Peyer's patch (tissue), 4 donors: Measurements from ENCODE around the gene TMEM170A. TPM values are rescaled to one million over a fixed set of nuclear protein-coding genes. Genes with fewer than 3 reads are reported as not detected.

Source experiments
- DNase-seq, 3 donors: peaks; one replicate each; pipeline ENCODE4 v3.0.0-alpha.2; 2017 to 2019
- H3K27ac ChIP-seq, 4 donors: fragments of 200-600 bp; sonication (generic); one replicate each; pipeline ENCODE4 v1.5.1; 2016 to 2019
- H3K27me3 ChIP-seq, 2 donors: fragments of 200-600 bp; sonication (generic); one replicate each; pipeline ENCODE4 v1.5.1; 2019
- H3K36me3 ChIP-seq, 3 donors: fragments of 200-600 bp; sonication (generic); one replicate each; pipeline ENCODE4 v1.5.1; 2016 to 2019
- H3K4me1 ChIP-seq, 4 donors: fragments of 200-600 bp; sonication (generic); one replicate each; pipeline ENCODE4 v1.5.1; 2016 to 2019
- H3K4me3 ChIP-seq, 4 donors: fragments of 200-600 bp; sonication (generic); 1 replicate in 3 of 4; 2 replicates in 1 of 4; pipeline ENCODE4 v1.5.1; 2016 to 2019; ENCODE audit warnings: mild to moderate bottlenecking in 1 of 4
- H3K9me3 ChIP-seq, 4 donors: fragments of 200-600 bp; sonication (generic); one replicate each; pipeline ENCODE4 v1.5.1; 2016 to 2019; ENCODE audit warnings: mild to moderate bottlenecking in 1 of 4
- CTCF ChIP-seq, 6 experiments: fragments of 450-650 bp in 4 of 6; fragments of 200-600 bp in 2 of 6; sonication (generic) in 1 of 6; IDR thresholded peaks; one replicate each; pipeline ENCODE4 v1.5.1; 2017 to 2019; ENCODE audit warnings: antibody characterized with exemption in 6 of 6, mild to moderate bottlenecking in 3 of 6, moderate library complexity in 1 of 6
- POLR2A ChIP-seq, 2 donors: fragments of 450-650 bp; IDR thresholded peaks; one replicate each; pipeline ENCODE4 v1.5.1; 2017; ENCODE audit warnings: antibody characterized with exemption in 2 of 2, mild to moderate bottlenecking in 2 of 2, moderate library complexity in 2 of 2
- total RNA-seq, 4 donors: library from RNA; depleted of rRNA; stranded (reverse); fragments of >200 nt; gene quantifications; one replicate each; pipeline ENCODE4 v1.1.0, GENCODE V29; 2016

TMEM170A gene
- total RNA-seq, 4 donors from 2014 or later, result 37.1 to 95.1 (median 62.8) TPM

- no peaks in the 10 kb centered on the region for H3K36me3 ChIP-seq
Observed at GRCh38 chr16:75420987-75421819, 43.3 kb downstream of the TMEM170A start.

GRCh38 chr16:75416904-75417565, 47.5 kb downstream of the TMEM170A start:
- TF ChIP-seq CTCF (IDR thresholded peaks at IDR 0.05) (no peak), POLR2A (IDR thresholded peaks at IDR 0.05) (no peak)
- no peak overlapping the region for H3K4me3 ChIP-seq
- H3K9me3 ChIP-seq, result no peaks in the 10 kb centered on the region
- H3K27ac ChIP-seq, result no peak overlapping the region
- no peaks in the 10 kb centered on the region for H3K27me3 ChIP-seq
- peaks cover 0 to 17% (median 0%) of the 10 kb centered on the region in 4 donors for H3K4me1 ChIP-seq
- peaks cover 0 to 12% (median 0%) of the 10 kb centered on the region in 3 donors for H3K36me3 ChIP-seq
- no peak for DNase-seq

More at GRCh38 chr16:75420987-75421819, 43.3 kb downstream of the TMEM170A start:
- H3K27ac ChIP-seq, result no peak overlapping the region
- DNase-seq, result peak; percentile 43 to 82 (median 78)
- no peaks in the 10 kb centered on the region for H3K27me3 ChIP-seq
- no peak for TF ChIP-seq POLR2A (IDR thresholded peaks at IDR 0.05)
- TF ChIP-seq CTCF (IDR thresholded peaks at IDR 0.05), result no peak
- H3K4me3 ChIP-seq, result peak overlapping the region in 2 of 4 donors; percentile 7 to 14
- no peaks in the 10 kb centered on the region for H3K9me3 ChIP-seq
- peaks cover 0 to 12% (median 0%) of the 10 kb centered on the region in 4 donors for H3K4me1 ChIP-seq

- peaks cover 0 to 5% (median 0%) of the 10 kb centered on the region in 4 donors for H3K4me1 ChIP-seq
- TF ChIP-seq POLR2A (IDR thresholded peaks at IDR 0.05), result no peak
- no peak for TF ChIP-seq CTCF (IDR thresholded peaks at IDR 0.05)
- no peaks in the 10 kb centered on the region for H3K9me3 ChIP-seq
- H3K27me3 ChIP-seq, result no peaks in the 10 kb centered on the region
- H3K27ac ChIP-seq, result no peak overlapping the region
- H3K4me3 ChIP-seq, result no peak overlapping the region
- H3K36me3 ChIP-seq, result peaks cover 0 to 26% (median 0%) of the 10 kb centered on the region in 3 donors
- DNase-seq, result no peak
Observed at GRCh38 chr16:75415169-75415905, 49.2 kb downstream of the TMEM170A start.

- no peak overlapping the region for H3K27ac ChIP-seq
- H3K36me3 ChIP-seq, result peaks cover 0 to 38% (median 0%) of the 10 kb centered on the region in 3 donors
- no peaks in the 10 kb centered on the region for H3K9me3 ChIP-seq
- TF ChIP-seq POLR2A (IDR thresholded peaks at IDR 0.05) (no peak), CTCF (IDR thresholded peaks at IDR 0.05) (no peak)
- no peaks in the 10 kb centered on the region for H3K27me3 ChIP-seq
- no peak overlapping the region for H3K4me3 ChIP-seq
- H3K4me1 ChIP-seq, result peaks cover 0 to 5% (median 0%) of the 10 kb centered on the region in 4 donors
- DNase-seq, result no peak
Observed at GRCh38 chr16:75413951-75414350, 50.5 kb downstream of the TMEM170A start.

- TF ChIP-seq CTCF (IDR thresholded peaks at IDR 0.05) (no peak), POLR2A (IDR thresholded peaks at IDR 0.05) (no peak)
- Histone ChIP-seq H3K36me3 (peaks cover 0 to 55% (median 0%) of the 10 kb centered on the region in 3 donors), H3K27ac (no peak overlapping the region), H3K27me3 (no peaks in the 10 kb centered on the region), H3K4me3 (no peak overlapping the region), H3K4me1 (peaks cover 0 to 5% (median under 1%) of the 10 kb centered on the region in 4 donors), H3K9me3 (no peaks in the 10 kb centered on the region)
- no peak for DNase-seq
Observed at GRCh38 chr16:75406943-75407342, 57.5 kb downstream of the TMEM170A start.
